Effector CD8-positive, alpha-beta T cell (primary cell): ENCODE results near the gene ARID3C.

Source experiments
- DNase-seq: peaks from one replicate; lab custom pipeline; 2025; lab: John Stamatoyannopoulos, UW

Gene ARID3C

GRCh38 chr9:34577400-34578240, 51.2 kb downstream of the ARID3C start:
- DNase-seq, result no peak

- no peak for DNase-seq
These were observed 52.1 kb downstream of the ARID3C start for GRCh38 chr9:34576597-34577399.

GRCh38 chr9:34575862-34576596, 52.8 kb downstream of the ARID3C start:
- DNase-seq, result no peak

- DNase-seq, result no peak
These were observed 53.6 kb downstream of the ARID3C start for GRCh38 chr9:34575241-34575640.

GRCh38 chr9:34574571-34574970, 54.3 kb downstream of the ARID3C start:
- no peak for DNase-seq

GRCh38 chr9:34573599-34574325, 55.1 kb downstream of the ARID3C start:
- no peak for DNase-seq

GRCh38 chr9:34572628-34573027, 56.2 kb downstream of the ARID3C start:
- DNase-seq, result no peak

- DNase-seq, result no peak
These were observed 56.8 kb downstream of the ARID3C start for GRCh38 chr9:34572092-34572491.

- no peak for DNase-seq
These were observed 57.4 kb downstream of the ARID3C start for GRCh38 chr9:34571481-34571810.
